ENCODE results near the gene MYRF. TPM values are rescaled to one million over a fixed set of nuclear protein-coding genes. Genes with fewer than 3 reads are reported as not detected.

MYRF gene
- polyA plus RNA-seq, 1 donor from 2014 or later, result not detected

DNA sequence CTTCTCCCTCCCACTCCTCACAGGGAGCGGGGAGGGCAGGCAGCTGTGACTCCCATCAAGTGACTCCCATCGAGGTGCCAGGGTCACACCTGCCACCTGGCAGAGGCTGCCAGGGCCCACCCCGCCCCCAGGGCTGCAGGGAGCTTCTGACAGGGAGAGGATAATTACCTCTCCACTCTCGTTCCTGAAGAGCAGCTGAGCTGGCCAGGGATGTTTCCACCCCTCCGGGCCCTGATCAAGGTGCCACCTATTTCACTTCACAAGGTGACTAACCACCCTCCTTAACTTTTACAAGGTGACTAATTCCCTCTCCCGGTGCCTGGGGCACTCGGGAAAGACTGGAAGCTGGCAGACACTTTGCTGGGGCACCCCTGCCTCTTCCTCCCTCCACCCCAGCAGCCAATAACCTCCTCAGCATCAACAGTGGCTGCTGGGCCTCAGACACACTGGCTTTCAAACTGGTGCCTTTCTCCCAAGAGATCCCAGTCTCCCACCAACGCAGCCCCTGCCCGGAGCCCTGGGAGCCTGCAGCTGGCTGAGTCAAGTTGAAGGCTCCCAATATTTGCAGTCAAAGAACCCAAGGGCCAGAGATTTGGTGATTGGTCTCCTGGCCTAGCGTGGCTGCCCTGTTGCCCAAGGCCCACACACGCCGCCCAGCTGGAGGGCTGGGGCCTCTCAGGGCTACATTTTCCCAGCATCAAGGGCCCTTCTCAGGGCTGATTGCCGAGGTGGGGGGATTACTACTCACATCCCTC, 22.0 kb upstream of the MYRF start:
- H3K27ac Mint-ChIP-seq, result peak overlapping the region in 1 of 3 donors; percentile 47
- peaks cover 9% of the 10 kb centered on the region for H3K27me3 Mint-ChIP-seq
- no peaks in the 10 kb centered on the region for H3K9me3 Mint-ChIP-seq
- H3K4me1 Mint-ChIP-seq, result peaks cover 4 to 6% (median 4%) of the 10 kb centered on the region in 3 donors
- H3K36me3 Mint-ChIP-seq, result no peaks in the 10 kb centered on the region
- H3K4me3 Mint-ChIP-seq, result no peak overlapping the region

DNA sequence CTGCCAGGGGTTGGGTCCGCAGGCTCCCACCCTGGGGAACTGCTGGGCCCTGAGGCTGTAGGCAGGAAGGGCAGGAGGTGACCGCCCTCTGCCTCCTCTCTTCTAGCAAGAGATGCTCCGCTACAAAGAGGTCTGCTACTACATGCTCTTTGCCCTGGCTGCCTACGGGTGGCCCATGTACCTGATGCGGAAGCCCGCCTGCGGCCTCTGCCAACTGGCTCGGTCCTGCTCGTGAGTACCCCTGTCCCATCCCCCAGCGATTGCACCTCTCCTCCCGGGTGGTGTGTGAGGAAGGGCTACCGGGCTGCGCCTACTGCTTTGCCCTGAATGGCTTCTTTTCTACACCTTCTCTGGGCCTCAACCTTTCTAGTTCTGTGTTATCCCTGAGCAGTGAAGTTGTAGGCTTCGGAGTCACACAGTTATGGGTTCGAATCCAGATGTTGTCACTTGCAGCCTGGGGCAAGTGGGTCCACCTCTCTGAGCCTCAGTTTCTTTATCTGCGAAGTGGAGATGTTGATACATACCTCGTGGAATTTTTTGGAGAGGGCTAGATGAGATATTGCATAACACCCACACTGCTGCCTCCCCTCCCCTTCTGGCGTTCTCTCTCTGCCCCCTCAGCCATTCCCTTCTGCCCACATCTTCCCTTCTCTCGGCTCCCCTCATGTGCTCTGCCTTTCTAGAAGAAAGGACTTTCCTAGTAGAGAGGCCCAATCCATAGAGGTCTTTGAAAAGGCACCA, 21.1 kb upstream of the MYRF start:
- no peak overlapping the region for H3K27ac Mint-ChIP-seq
- H3K4me1 Mint-ChIP-seq, result peaks cover 4 to 6% (median 4%) of the 10 kb centered on the region in 3 donors
- H3K4me3 Mint-ChIP-seq, result no peak overlapping the region
- H3K9me3 Mint-ChIP-seq, result no peaks in the 10 kb centered on the region
- peaks cover 9% of the 10 kb centered on the region for H3K27me3 Mint-ChIP-seq
- no peaks in the 10 kb centered on the region for H3K36me3 Mint-ChIP-seq

DNA sequence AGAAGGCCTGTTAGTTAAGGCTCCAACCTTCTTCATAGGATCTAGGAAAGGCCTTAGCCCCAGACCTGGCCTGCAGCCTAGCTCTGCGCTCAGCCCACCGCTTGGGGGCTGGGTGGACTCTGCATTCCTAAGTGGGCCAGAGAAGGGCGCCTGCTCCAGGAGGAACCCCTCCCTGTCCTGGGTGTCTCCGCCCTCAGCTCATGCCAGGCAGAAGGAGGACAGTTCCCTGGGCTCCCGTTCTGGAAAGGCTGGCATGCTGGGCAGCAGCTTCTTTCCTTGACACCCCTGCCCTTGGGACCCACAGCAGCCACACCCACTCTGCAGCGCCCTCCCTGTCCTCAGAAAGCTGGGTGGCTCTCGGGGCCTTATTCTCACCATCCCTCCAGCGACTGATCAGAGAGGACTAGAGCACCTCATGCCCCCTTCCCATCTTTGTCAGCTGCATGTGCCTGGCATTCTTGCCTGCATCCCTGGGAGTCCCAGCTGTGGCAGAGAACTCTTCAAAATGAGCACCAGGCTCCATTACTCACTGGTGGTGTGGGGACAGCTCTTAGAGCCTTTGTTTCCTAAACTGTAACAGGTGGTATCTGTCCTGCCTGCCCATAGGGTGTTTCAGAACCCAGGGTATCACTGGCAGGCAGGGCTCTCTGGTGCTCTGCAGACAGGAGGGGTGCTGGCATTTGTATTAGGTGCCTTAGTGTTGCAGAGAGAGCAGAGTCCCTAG, 20.3 kb upstream of the MYRF start:
- no peak overlapping the region for H3K27ac Mint-ChIP-seq
- H3K27me3 Mint-ChIP-seq, result peaks cover 9% of the 10 kb centered on the region
- no peaks in the 10 kb centered on the region for H3K36me3 Mint-ChIP-seq
- H3K4me1 Mint-ChIP-seq, result peaks cover 4 to 6% (median 4%) of the 10 kb centered on the region in 3 donors
- no peaks in the 10 kb centered on the region for H3K9me3 Mint-ChIP-seq
- no peak overlapping the region for H3K4me3 Mint-ChIP-seq

DNA sequence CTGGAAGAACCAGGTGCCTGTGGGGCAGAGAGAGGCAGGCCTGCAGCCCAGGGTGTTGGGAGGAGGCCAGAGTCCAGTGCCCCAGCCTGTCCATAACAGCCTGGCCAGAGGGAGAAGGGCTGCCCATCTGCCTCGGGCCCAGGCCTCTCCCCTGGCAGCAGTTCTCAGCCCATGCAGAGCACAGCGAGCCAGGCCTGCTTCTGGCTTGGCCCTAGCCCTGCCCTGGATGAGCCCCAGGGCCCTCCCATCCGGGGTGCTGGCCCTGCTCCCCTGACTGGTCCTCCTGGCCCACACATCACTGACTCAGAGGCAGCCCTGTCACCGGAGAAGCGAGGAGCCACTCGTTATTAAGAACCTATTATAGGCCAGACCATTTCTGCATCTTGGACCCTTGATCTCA, 19.7 kb upstream of the MYRF start:
- no peaks in the 10 kb centered on the region for H3K36me3 Mint-ChIP-seq
- H3K27ac Mint-ChIP-seq, result no peak overlapping the region

DNA sequence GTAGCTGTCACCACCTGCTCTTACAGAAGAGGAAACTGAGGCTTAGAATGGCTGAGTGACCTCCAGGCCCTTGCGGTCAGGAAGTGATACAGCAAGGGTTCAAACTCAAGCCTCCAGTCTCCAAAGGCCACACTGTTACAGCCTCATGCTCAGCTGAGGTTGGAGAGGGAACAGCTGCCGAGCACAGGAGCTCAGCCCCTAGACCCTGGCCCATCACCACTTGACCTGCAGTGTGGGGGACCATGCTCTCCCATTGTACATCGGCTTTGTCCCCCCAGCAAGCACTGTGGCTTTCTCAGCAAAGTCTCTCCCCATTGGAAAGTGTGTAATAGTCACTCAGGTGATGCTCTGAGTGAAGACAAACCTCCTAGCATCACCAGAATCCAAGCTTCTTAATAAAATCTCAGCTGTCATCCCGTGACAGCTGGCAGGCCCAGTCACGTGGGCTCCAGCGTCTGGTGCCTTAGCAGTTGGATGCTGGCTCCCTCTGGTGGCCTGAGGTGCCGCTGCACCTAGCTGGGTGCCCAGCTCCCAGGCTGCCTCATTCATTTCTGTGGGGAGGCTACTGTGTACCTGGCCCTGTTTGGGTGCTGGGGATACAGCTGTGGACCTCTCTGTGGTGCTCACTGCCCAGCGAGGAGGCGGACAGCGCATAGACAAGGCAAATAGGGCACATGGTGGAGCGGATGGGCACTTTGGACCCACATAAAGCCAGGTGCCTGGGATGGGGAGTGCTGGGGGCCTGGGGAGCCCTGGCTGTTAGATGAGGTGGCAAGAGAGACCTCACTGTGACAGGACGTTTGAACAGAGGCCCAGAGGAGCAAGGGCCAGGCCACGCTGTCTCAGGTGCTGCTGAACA, 19.1 kb upstream of the MYRF start:
- H3K36me3 Mint-ChIP-seq, result no peaks in the 10 kb centered on the region

More for the DNA sequence above, 19.7 kb upstream of the MYRF start:
- Mint-ChIP-seq H3K4me1 (peaks cover 4 to 6% (median 4%) of the 10 kb centered on the region in 3 donors), H3K4me3 (no peak overlapping the region), H3K9me3 (no peaks in the 10 kb centered on the region), H3K27me3 (peaks cover 9% of the 10 kb centered on the region)

DNA sequence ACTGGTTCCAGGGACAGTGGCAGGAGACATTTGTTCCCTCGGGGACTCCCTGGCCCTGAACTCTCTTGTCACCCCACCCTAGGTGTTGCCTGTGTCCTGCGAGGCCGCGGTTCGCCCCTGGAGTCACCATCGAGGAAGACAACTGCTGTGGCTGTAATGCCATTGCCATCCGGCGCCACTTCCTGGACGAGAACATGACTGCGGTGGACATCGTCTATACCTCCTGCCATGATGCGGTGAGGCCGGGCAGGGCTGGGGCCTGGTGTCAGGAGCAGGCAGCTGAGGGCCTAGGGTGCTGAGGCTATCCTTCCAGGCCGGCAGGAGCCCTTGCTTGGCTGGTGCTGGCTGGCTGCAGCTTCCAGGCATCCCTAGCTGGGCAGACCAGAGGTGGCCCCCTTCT, 17.7 kb upstream of the MYRF start:
- peaks cover 4% of the 10 kb centered on the region for H3K27me3 Mint-ChIP-seq
- H3K9me3 Mint-ChIP-seq, result no peaks in the 10 kb centered on the region
- peaks cover 4 to 6% (median 4%) of the 10 kb centered on the region in 3 donors for H3K4me1 Mint-ChIP-seq
- no peak overlapping the region for H3K4me3 Mint-ChIP-seq
- no peak overlapping the region for H3K27ac Mint-ChIP-seq
- peaks cover 1% of the 10 kb centered on the region for H3K36me3 Mint-ChIP-seq

More for the DNA sequence above, 19.1 kb upstream of the MYRF start:
- Mint-ChIP-seq H3K4me1 (peaks cover 4 to 6% (median 4%) of the 10 kb centered on the region in 3 donors), H3K4me3 (peak overlapping the region in 1 of 4 donors; percentile 3), H3K27me3 (peaks cover 4% of the 10 kb centered on the region), H3K27ac (peak overlapping the region in 1 of 3 donors; percentile 88), H3K9me3 (no peaks in the 10 kb centered on the region)

DNA sequence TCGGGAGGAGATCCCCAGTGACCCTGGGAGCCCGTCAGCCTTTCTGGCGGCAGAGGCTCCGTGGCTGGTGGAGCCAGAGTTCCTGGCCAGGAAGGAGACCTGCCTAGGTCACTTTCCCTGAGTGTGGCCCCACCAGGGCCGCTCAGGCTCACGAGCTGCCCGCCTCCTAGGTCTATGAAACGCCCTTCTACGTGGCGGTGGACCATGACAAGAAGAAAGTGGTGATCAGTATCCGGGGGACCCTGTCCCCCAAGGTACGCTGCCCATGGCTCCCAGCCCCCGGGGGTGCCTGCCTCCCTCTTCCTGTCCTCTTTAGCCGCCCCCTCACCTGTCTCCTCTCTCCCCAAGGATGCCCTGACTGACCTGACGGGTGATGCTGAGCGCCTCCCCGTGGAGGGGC, 17.0 kb upstream of the MYRF start:
- H3K27me3 Mint-ChIP-seq, result peaks cover 4% of the 10 kb centered on the region
- H3K27ac Mint-ChIP-seq, result peak overlapping the region in 1 of 3 donors; percentile 85
- peaks cover 1% of the 10 kb centered on the region for H3K36me3 Mint-ChIP-seq
- no peaks in the 10 kb centered on the region for H3K9me3 Mint-ChIP-seq
- no peak overlapping the region for H3K4me3 Mint-ChIP-seq
- H3K4me1 Mint-ChIP-seq, result peaks cover 4 to 6% (median 4%) of the 10 kb centered on the region in 3 donors

DNA sequence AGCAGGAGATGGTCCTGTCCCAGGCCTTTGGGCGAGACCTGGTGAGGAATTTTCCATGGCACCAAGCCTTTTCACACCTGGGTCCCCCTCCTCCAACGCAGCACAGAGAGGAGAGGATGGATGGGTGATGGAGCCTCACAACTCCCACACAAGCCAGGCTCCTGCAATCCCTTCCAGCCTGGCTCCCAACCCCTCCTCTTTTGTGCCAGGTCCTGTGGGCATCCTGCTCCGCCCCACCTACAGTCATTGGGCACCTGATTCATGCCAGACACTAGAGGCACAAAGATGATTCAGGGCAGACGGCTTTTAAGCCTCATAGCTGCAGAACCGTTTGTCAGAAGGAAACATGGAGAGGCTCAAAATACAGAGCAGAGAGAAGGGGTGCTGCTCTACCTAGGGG, 16.1 kb upstream of the MYRF start:
- H3K27ac Mint-ChIP-seq, result no peak overlapping the region
- no peaks in the 10 kb centered on the region for H3K9me3 Mint-ChIP-seq
- H3K4me1 Mint-ChIP-seq, result peaks cover 4 to 6% (median 4%) of the 10 kb centered on the region in 3 donors
- no peak overlapping the region for H3K4me3 Mint-ChIP-seq
- peaks cover 1% of the 10 kb centered on the region for H3K36me3 Mint-ChIP-seq
- peaks cover 4% of the 10 kb centered on the region for H3K27me3 Mint-ChIP-seq

DNA sequence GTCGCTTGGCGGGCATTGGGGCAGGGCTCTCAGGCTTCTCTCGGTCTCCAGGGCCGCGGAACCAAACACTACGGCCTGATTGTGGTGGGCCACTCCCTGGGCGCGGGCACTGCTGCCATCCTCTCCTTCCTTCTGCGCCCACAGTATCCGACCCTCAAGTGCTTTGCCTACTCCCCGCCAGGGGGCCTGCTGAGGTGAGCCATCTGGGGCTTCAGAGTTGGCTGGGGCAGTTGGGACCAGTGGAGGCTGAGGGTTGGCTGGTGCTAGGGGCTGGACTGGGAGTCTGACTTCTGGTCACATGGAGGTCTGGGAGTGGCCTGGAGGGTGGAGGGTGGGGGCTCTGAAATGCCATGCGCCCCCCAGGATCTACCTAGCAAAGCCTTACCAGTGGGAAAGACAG, 15.3 kb upstream of the MYRF start:
- H3K27ac Mint-ChIP-seq, result no peak overlapping the region
- peaks cover 4% of the 10 kb centered on the region for H3K27me3 Mint-ChIP-seq
- no peak overlapping the region for H3K4me3 Mint-ChIP-seq
- H3K9me3 Mint-ChIP-seq, result no peaks in the 10 kb centered on the region
- peaks cover 4 to 6% (median 4%) of the 10 kb centered on the region in 3 donors for H3K4me1 Mint-ChIP-seq
- peaks cover 1% of the 10 kb centered on the region for H3K36me3 Mint-ChIP-seq

DNA sequence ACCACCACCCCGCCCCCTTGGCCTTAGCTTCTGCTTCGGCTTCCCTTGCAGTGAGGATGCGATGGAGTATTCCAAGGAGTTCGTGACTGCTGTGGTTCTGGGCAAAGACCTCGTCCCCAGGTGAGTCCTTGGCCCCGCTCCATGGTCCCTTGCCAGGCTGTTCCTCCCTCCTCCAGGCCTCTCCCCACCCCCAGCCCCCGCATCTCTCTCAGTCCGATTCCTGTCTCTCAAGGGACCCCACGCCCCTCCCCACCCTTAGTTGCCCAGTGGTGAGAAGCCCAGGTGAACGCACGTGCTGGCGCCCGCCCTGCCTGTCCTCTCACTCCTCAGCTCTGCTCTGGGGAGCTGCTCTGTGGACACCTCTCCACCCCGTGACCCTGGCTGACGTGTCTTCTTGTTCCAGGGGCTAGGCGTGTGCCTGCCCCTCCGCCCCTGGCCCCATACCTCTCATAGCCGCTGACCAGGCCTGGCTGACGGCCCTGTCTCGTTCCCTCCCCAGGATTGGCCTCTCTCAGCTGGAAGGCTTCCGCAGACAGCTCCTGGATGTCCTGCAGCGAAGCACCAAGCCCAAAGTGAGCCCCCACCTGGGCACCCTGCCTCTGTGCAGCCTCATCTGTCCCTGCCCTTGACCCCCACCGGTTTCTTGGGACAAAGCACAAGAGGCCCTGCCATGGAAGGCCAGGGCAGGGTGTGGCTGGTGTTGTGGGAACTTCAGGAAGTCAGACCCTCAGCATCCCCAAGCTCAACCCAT, 14.6 kb upstream of the MYRF start:
- Mint-ChIP-seq H3K27me3 (peaks cover 4% of the 10 kb centered on the region), H3K36me3 (peaks cover 1% of the 10 kb centered on the region), H3K4me1 (peaks cover 4 to 6% (median 4%) of the 10 kb centered on the region in 3 donors), H3K27ac (no peak overlapping the region), H3K4me3 (no peak overlapping the region), H3K9me3 (no peaks in the 10 kb centered on the region)

DNA sequence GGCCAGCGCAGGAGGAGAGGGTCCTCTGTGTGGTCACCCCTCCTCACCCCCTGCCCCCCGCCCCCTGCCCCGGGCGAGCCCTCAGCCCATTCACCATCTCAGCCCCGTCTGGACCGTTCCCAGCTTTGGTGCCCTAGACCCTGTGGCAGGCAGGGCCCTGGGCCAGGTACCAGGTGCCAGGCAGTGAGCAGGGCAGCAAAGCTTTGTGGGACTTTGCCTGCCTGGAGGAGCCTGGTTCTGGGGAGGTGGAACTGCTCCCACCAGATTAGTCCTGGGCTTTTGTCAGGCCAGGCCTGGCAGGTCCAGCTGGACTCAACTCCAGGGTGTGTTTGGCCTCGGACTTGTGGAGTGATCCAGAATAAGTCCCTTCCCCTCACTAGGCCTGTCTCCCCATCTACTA, 13.7 kb upstream of the MYRF start:
- Mint-ChIP-seq H3K27me3 (peaks cover 3% of the 10 kb centered on the region), H3K27ac (no peak overlapping the region), H3K9me3 (no peaks in the 10 kb centered on the region), H3K36me3 (peaks cover 1% of the 10 kb centered on the region), H3K4me1 (no peaks in the 10 kb centered on the region), H3K4me3 (no peak overlapping the region)

DNA sequence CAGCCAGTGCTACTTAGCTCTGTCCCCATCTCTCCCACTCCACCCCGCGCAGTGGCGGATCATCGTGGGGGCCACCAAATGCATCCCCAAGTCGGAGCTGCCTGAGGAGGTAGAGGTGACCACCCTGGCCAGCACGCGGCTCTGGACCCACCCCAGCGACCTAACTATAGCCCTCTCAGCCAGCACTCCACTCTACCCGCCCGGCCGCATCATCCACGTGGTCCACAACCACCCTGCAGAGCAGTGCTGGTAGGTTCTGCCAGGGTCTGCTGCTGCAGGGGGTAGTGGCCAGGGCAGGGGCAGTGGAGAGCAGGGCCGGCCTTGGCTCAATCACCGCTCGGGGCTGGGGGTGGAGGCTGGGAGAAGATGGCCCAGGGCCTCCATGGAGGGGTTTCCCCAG, 13.0 kb upstream of the MYRF start:
- peaks cover 1% of the 10 kb centered on the region for H3K36me3 Mint-ChIP-seq
- no peak overlapping the region for H3K27ac Mint-ChIP-seq
- H3K9me3 Mint-ChIP-seq, result no peaks in the 10 kb centered on the region
- H3K4me1 Mint-ChIP-seq, result no peaks in the 10 kb centered on the region
- H3K4me3 Mint-ChIP-seq, result no peak overlapping the region
- H3K27me3 Mint-ChIP-seq, result peaks cover 3% of the 10 kb centered on the region

DNA sequence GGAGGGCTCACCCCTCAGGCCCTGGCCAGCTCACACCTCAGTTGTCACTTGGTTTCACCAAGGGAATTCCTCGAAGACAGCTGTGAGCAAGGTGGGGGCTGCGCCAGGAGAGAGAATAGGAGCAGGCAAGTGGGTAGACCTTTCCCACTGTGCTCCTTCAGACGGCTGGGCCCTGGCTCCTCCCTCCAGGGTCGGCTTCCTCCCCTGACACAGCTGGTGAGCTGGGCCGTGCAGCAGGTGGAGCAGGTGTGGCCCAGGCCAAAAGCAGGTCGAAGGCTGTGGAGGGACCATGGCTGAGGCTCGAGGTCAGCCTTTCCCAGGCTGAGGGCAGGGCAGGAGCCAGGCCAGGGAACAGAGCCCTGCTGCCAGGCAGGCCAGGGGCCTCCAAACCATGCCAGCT, 12.5 kb upstream of the MYRF start:
- Mint-ChIP-seq H3K4me3 (no peak overlapping the region), H3K27me3 (peaks cover 3% of the 10 kb centered on the region), H3K9me3 (no peaks in the 10 kb centered on the region), H3K4me1 (no peaks in the 10 kb centered on the region), H3K27ac (no peak overlapping the region), H3K36me3 (peaks cover 1% of the 10 kb centered on the region)

DNA sequence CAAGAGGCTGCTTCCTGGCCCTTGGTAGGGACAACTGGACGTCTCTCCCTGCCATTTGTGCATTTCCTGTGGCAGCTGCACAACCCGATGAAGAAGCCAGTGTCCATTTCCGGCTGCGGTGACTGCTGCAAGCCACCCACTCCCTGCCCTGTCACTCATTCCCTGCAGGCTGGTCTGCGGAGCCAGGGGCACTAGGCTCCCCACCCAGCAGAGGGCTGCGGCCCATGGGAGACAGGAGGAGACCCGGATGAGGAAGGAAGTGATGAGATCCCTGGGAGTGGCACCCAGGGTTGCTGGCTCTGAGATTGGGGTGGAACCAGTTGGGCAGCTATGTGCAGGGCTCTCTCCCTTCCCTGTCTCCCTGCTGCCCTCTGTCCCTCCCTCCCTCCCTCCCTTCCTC, 10.0 kb upstream of the MYRF start:
- Mint-ChIP-seq H3K36me3 (peaks cover 1% of the 10 kb centered on the region), H3K27me3 (peaks cover 3% of the 10 kb centered on the region), H3K9me3 (no peaks in the 10 kb centered on the region), H3K4me1 (no peaks in the 10 kb centered on the region), H3K27ac (no peak overlapping the region), H3K4me3 (no peak overlapping the region)

Data from IgD-negative memory B cell (primary cell).